HG03432 (cell line): ENCODE data around the gene MAX.
A peak's percentile ranks its signal among the peaks of the same experiment; 100 is the strongest.
"Not testable (repeated sequence)": the region's sequence is repeated elsewhere in the genome, so short reads cannot be mapped to it uniquely, and the experiment has no call there.

Source experiments
- ATAC-seq: cut with Tn5 transposase; IDR thresholded peaks from one replicate; pipeline ENCODE4 v1.9.1; 2021; ENCODE audit warnings: mild to moderate bottlenecking, moderate library complexity; ENCODE audit not compliant: unreplicated experiment

Gene MAX

DNA sequence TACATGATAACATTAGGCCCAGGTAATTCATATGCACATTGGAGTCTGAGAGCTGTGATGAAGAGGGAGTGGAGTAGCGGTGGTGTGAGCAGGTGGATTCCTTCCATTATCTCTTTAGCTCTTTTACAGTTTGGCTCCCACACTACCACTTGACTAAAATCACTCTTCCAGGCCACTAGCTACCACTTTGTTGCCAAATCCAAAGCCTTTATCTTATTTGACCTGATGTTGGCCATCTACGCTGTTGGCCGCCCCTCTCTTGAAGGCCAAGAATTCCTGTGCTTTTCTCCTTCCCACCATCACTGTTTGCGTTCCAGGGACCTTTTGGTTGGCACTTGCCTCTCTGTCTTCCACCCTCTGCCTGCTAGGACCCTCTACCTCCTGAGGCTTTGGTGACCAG, 4.0 kb upstream of the MAX start:
- no peak for ATAC-seq

DNA sequence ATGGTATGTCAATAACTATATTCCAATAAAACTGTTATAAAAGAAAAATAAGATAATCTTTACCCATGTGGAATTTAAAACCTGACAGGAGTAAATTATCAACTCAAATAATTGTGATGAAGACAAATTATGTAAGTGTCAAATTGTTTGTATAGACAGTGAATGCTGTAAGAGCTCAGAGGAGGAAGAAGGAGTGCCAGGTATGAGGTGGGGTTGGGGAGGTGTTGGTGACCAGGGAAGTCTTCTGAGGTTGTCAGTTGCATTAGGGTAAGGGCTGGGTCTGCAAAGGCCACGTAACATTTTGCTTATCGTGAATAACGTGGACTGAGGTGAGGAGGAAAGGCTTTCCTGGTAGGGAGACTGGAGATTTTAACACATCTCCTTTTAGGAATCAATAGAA, 2.5 kb upstream of the MAX start:
- ATAC-seq: no peak

DNA sequence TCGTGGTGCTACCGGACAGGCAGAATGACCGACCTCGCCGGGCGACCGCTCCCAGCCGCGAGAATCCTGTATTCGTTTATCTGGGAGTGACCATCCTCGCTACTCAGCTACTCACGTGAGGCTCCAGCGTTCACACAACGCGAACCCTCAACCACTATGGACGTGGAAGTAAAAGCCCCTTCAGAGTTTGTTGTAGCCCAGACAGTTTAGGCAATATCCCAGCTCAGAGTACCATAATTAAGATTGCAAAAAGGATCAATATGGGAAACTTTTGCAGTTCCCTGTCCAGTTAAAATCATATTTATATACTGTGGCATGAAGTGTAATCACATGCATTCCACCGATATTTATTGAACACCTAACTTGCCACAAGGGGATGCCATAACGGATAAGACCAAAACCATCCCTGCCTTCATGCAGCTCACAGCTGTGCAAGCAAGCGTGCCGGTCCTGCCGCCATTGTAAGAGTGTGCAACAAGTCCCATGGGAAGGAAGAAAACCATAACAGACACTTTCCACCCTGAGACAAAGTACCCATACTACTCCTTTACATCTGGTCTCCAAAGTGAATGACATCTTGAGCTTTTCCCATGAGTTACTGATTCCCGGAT, 938 bp upstream of the MAX start:
- ATAC-seq: no peak

DNA sequence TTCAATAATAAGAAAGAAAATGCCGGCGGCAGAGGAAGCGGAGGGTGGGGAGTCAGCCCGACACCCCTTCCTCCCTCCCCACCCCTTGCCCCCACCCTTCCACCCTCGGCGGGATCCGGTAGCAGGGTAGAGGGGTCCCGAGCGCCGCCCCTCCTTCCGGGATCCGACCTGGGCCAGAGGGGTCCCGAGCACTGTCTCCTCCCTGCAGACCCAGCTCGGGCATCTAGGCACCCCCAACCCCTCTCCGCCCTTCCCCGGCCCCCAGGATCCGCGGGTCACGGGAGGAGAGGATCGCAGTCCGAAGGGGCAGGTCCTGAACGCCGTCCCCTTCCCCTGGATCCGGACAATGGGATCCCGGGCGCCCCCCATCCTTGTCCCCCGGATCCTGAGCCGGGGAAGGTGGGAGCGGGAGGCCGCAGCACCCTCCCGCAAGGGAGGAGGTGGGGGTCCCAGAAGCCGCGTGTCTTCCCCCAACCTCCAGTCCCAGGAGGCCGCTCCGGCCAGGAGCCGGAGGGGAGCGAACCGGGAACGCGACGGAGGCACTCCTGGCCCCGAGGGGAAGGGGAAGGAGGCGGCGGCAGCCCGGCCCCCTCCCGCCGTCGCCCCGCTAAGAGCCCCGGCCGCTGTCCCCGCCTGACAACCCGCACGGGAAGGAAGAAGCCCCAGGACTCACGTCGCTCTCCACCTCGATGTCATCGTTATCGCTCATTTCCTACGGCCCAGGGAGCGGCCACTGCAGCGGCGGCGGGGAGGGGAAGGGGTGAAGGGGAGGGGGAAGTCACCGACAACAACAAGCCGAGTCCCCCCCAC, 481 bp downstream of the MAX start:
- peak; percentile 29 for ATAC-seq

DNA sequence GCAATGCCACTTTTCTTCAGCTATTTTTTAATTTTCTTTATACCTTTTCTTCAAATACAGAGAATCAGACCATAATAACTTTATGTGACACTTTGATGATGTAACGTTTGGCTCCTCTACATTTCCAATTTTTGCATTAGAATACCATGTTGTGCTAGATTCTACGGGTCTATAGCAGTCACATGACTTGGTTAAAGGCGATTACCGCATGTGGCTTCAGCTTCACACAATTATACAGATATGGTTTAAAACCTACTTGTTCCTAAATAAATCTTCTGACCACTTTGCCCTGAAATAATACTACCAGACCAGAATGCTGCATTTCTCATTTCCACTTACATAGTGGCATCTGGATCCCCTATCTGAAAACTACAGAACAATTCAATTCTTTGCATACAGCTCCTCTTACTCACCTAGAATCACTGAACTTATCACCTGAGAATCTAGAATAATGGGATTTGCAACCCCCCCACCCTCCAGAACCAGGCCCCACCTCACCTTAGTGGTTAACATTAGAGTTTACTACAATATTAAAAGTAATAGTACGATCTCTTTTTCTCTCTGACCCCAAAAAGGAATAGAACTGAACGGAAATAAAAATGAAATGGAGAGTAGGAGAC, 1.3 kb downstream of the MAX start:
- ATAC-seq: no peak

DNA sequence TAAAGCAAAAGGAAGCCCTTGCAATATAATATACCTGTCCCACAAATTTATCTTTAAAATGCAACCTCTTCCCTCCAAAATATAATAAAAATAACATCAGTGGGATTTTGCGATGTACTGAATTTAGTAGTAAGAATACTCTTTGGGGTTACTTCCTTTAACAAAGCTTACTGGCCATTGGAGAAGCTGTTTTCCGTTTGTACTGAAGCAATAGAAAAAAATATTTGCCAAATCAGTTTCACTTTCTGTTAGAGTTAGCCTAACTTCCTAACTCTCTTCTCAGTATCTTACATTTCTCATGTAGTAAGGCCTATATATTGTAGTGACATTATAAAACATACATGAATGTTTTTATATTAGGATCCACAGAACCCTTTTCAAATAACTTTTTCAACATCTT, 3.7 kb downstream of the MAX start:
- ATAC-seq: no peak

DNA sequence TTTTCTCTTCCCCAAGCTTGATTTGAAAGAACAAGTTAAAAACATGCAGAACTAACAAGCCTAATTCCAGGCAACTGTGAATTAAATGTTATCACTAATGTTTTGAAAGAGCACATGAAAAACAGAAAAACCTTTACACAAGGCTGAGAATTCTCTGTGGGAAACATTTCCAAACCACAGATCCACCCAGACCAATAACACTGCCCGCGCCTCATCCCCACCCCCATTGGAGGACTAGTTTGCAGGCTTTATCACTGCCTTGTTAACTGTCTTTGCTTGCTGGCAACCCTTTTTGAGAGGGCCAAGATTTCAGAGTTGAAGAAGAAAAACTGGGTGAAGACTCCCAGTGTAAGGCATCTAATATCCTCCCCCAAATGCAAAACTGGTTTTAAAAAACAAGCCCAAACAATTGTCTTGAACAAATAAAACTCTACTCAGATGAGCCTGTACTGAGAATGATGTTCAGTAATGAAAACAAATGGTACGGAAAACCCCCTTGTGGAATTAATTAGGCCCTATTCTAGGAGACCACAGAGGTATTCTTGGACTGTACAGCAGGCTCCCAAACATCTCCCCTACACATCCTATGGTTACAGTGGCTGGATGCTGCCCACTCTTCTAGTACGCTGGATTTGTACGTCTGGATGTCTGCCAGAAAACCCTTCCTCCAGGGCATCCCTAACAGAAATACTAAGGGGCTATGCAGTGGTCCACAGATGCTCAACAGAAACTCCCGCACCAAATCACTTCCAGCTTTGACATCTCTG, 5.8 kb downstream of the MAX start:
- no peak for ATAC-seq

DNA sequence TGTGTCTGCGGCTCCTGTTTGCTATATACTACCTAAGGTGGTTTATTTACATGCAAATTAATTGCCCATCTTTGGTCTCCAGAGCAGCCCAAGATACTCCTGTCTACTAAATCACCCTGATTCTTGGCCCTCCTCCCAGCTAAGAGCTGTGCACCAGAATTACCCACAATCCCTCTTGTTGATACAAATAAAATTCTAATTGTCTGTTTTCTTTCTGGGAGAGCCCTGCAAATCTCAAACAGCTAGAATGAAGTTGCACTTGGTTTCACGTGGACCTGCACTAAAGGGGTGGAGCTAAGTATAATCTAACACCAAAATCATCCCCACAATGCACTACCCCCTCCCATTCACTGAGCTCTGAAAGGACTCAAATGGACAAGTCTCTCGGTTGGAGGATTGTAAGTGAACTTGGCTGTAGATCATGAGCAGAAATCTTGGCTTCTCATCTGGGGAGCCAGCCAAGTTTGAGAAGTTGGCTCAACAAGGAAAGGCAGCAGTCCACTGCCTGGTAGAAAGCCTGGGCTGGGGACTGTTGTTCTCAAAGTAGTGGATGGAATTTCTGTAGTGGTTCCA, 6.6 kb downstream of the MAX start:
- ATAC-seq: no peak

DNA sequence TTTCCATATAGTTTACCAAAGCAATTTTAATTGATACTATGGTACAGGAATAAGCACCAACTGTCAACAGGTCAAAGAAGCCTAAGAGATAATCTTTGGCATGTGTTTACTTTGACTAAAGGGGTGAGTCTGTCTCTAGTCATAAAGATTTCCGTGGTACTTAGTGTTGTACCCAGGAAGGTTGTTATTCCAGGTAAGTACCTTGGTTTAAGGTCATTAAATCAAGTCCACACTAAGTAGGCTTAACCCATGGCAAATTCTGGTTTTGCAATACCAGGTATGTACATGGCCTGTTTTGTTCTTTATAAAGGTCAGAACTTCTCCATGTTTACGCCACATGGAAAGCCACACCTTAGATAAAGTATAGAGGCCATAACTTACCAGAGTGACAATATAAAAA, 10.0 kb downstream of the MAX start:
- ATAC-seq: no peak

DNA sequence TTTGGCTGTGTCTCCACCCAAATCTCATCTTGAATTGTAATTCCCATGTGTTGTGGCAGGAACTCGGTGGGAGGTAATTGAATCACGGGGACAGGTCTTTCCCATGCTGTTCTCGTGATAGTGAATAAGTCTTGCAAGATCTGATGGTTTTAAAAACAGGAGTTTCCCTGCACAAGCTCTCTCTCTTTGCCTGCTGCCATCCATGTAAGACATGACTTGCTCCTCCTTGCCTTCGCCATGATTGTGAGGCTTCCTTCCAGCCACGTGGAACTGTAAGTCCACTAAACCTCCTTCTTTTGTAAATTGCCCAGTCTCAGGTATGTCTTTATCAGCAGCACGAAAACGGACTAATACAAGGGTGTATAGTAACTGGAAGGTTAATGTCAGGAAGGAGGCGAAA, 14.5 kb downstream of the MAX start:
- ATAC-seq: not testable (repeated sequence)

DNA sequence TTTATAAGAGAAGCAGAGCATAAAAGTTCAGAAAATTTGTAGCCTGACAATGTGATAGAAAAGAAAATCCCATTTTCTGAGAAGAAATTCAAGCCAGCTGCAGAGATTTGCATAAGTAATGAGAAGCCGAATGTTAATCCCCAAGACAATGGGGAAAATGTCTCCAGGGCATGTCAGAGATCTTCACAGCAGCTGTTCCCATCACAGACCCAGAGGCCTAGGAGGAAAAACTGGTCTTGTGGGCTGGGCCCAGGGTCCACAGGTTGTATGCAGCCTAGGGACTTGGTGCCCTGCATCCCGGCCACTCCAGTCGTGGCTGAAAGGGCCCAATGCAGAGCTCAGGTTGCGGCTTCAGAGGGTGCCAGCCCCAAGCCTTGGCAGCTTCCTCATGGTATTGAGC, 15.6 kb downstream of the MAX start:
- not testable (repeated sequence) for ATAC-seq

DNA sequence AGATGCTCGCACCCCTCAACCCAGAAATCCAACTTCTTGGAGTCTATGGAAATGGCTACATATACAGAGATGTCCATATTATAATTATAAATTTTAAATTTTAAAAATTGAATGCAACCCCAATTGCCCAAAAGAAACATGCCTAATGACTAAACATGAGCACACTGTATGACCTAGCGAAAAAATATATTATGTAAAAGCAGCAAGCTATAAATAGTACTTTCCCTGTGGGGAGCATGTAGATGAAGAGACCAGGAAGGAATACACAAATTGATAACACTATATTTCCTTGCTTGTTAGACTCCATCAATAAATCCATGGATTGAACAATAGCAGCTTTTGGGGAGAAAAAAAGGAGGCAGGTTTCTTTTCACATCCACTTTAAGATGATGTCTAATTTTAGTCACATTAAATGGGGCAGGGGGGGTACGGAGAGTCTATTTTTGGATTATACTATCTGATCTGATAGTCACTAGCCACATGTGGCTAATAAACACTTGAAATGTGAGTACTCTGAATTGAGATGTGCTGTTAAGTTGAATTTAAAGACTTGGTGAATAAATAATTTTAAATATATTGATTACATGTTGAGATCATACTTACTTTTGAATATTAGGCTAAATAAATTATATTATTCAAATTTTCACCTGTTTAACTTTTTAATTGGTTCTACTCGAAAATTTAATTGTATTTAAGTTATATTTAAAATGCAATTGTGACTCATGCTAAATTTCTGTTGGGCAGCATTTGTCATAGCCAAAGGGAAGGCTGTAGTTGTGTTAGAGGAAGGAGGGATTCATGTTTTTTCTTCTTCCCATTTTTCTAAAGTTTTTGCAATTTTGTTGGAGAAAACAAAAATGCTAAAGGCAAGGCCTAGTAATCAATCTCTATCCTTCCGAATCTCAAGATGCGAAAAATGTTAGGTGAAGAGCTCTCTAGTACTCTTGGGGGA, 17.5 kb downstream of the MAX start:
- ATAC-seq: no peak

DNA sequence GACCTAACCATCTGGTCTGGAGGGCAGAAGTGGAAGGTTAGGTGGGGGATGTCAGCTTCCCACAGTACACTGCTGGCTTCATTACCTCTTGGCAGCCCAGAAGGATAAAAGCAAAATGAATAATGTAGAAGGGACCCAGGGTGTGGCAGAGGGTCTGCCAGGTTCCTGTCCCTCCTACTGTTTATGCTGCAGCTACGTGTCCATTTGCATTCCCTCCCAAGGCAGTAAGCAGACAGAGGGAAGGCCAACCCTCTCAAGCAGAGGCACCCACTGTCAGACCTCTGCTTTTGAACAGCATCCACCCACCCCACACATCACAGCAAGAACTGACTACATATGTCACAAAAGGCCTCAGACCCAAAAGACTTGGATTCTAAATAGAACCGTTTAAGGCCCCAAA, 19.4 kb downstream of the MAX start:
- ATAC-seq: no peak

DNA sequence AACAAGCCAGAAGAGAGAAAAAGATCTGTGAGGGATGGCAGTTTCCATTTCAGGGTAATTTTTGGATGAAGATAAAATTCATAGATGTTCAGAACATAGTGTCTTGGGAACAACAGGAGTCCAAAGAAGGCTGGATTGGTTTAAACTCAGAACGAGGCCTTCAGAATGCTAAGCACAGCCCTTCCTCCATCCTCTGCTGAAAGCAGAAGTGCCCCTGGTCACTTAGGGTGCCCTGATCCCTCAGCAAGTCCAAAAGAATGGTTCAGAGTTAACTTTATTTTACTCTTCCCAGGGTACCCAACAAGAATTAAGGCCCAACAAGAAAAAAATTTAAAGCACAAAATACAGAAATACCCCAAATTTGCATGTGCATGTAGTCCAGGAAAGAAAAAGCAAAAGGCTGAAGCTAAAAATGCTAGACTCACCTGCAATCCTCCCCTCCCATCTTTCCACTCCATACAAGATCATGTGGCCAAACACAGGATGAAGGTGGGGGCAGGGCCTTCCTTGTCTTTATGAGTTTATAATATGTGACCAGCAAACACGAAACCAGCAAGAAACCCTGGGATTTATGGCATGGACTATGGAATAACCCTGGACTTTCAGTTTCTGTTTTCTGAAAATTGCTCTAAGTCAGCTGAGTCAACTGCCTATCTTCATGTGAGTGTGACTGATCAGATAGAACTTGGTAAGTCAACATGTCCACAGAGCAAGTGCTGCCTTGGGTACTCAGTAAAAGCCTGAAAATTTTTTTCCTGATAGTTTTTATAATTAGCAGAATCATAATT, 21.2 kb downstream of the MAX start:
- ATAC-seq: no peak

DNA sequence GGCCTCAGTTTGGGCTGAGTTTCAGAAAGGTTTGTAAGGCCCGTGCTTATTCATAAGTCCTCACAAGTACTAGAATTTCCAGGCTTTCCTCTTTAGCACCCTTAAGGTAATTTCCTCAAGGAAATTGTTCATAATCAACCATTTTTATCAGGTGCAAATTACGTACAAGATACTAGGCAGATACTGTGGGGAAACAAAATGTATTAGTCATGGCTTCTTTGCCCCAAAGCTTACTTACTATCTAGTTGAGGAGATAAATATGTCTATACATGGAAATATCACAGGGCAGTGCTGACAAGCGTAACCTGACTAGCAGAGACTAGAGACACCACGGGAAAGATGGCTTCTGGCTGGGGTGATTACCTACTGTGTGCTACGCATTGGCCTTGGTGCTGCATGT, 22.5 kb downstream of the MAX start:
- no peak for ATAC-seq

DNA sequence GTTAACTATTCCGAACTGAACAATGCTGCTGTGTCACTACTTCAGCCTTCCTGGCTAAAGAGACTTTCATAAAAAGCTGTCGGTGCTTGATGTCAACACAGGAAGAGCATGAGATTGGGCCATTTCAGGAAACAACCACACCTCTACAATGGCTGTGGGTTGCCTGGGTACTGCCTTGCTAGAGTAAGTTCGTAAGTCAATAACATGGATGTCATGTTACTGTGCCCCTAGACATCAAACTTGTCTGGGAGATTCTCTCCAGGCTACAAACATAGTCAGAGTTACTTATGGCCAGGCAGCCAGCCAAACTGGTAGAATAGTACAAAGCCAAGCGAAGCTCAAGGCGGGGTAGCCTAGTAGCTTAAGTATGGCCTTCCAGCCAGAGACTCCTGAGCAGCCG, 23.1 kb downstream of the MAX start:
- ATAC-seq: no peak

DNA sequence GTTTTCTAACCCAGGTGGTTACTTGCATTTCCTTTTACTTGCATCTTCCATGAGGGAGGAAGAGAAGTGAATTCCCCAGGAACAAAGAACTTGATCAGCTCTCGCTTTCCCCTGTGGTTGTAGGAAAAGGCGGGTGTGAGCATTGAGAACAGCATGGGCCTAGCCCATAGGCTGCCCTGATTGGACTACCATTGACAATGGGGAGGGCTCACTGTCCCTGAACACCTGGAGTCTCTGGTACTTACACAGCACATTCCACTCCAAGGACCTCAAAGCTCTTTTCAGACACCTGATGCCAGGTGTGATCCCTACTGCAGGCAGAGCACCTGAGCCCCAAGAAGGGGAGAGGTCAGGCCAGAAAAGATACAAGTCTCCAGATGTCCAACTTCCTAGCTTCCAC, 25.0 kb downstream of the MAX start:
- ATAC-seq: no peak

DNA sequence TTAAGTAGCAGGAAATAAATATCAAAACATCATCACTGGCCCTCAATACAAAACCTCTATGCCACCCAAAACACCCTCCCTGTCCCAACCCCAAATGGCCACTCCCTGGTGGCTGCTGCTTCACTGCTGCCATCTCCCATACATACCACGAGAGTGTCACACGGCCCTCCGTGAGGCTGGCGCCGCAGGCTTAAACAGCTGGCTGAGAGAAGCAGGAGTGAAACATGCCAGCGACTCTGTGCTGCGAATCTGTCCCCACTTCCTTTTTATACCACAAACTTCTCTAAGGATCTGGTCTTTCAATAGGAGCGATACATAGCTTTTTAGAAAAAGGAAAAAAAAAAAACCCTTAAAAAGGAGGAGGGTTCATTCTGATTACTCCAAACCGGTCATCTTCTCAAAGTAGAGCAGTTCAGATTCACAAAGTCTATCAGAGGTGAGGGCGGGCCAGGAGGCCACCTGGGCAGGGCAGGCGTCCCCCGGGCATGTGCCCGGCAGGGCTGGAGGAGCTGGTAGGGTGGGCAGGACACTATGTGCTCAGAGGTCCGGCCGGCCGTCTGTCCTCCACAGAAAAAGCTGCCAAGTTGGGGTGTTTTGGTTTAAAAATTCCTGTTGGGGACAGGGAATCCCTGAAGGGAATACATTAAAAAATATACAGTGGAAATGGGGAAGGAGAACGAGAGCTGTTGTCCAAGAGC, 26.5 kb downstream of the MAX start:
- ATAC-seq: no peak
